Measurements from ENCODE around the gene CIBAR2. TPM values are rescaled to one million over a fixed set of nuclear protein-coding genes. Genes with fewer than 3 reads are reported as not detected.
A peak's percentile ranks its signal among the peaks of the same experiment; 100 is the strongest.

The CIBAR2 gene
- total and polyA plus RNA-seq, 8 donors: 0.29 to 10.9 (median 5.9) TPM

DNA sequence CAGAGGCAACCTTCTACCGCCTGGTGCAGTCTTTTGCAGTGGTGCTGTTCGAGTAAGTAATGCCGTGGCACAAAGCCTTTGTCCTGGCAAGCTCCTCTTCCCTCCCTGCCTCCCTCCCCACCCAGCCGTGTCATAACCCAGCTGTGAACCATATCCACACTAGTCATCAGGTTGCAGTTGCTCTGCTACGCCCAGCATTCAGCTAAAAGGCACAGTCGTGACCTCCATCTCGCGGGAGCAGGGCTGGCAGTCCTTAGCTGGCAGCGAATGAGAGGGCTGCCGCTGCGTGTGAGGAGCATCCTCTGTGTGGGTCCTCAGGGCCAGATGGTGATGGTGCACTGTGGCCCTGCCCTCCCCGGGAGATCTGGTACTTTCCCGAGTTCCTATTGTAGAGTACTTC lies 39.3 kb downstream of the CIBAR2 start:
- intact Hi-C loops (cut with DNase I): no loop called here
- ATAC-seq (peak; percentile 58), DNase-seq (peak in 3 of 4 donors; percentile 62 to 88 (median 80))
- Histone ChIP-seq H3K4me3 (no peak overlapping the region), H3K27ac (no peak overlapping the region), H3K36me3 (peaks cover 0 to 97% of the 10 kb centered on the region in 2 donors), H3K4me1 (peaks cover 0 to 23% of the 10 kb centered on the region in 2 donors), H3K9me3 (no peaks in the 10 kb centered on the region), H3K27me3 (no peaks in the 10 kb centered on the region)
- no peak for TF ChIP-seq CTCF (IDR thresholded peaks at IDR 0.05)

DNA sequence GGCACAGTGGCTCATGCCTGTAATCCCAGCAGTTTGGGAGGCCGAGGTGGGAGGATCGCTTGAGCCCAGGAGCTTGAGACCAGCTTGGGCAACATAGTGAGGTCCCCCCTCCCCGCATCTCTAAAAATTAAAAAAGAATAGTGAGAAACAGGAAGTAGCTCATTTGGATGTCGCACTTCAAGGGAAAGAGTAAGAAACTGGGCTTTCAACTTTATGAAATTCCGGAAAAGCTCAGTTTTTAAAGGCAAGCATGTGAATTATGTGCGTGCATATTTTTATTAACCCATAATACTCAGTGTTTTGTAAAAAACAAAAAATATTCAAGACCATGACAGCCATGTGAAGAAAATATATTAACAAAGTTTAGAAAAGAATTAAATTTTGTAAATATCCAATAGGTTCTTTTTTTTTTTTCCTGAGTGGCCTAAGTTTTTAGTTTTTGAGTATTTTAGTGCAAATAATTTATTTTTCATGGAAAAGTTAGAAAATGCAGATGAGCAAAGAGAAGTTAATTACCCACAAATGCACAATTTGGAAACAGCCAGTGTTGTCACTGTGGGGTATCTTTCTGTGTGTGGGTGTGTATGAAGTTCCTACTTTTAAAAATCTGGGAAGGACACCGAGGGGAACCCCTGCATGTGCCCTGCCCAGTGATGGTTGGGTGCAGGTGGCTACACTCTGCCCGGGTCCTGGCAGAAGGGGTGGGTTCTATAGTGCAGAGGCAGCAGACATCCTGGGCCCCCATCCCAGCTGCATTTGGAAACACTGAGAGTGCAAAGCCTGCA lies 40.0 kb downstream of the CIBAR2 start:
- Histone ChIP-seq H3K4me3 (no peak overlapping the region), H3K27me3 (no peaks in the 10 kb centered on the region), H3K27ac (no peak overlapping the region), H3K36me3 (peaks cover 0 to 97% of the 10 kb centered on the region in 2 donors), H3K4me1 (peaks cover 0 to 18% of the 10 kb centered on the region in 2 donors), H3K9me3 (no peaks in the 10 kb centered on the region)
- no peak for ATAC-seq
- intact Hi-C loops (cut with DNase I): no loop called here
- no peak for TF ChIP-seq CTCF (IDR thresholded peaks at IDR 0.05)
- DNase-seq: peak in 1 of 4 donors; percentile 25

GRCh38 chr16:85069171-85069570 lies 43.1 kb downstream of the CIBAR2 start:
- Histone ChIP-seq H3K36me3 (peaks cover 0 to 91% of the 10 kb centered on the region in 2 donors), H3K27me3 (no peaks in the 10 kb centered on the region), H3K9me3 (no peaks in the 10 kb centered on the region), H3K4me1 (peaks cover 0 to 8% of the 10 kb centered on the region in 2 donors), H3K4me3 (no peak overlapping the region), H3K27ac (no peak overlapping the region)
- DNase-seq: peak in 1 of 4 donors; percentile 10
- no peak for TF ChIP-seq CTCF (IDR thresholded peaks at IDR 0.05)
- no peak for ATAC-seq
- intact Hi-C loops (cut with DNase I): no loop called here

DNA sequence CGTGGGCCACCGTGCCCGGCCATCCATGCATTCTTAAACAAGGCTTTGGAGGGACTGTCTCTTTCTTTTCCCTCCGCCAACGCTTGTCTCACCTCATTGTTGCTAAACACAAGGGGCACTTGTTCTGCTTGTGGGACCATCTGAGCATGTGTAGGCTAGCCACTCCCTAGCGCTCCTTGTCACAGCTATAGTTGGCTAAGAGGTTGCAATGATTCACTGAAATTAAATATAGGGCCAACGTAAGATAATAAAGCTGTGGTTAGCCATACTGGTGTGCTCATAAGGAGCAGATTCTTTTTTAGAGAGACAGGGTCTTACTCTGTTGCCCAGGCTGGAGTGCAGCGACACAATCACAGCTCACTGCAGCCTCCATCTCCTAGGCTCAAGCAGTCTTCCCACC lies 43.5 kb downstream of the CIBAR2 start:
- peaks cover 0 to 87% of the 10 kb centered on the region in 2 donors for H3K36me3 ChIP-seq
- no peak for TF ChIP-seq CTCF (IDR thresholded peaks at IDR 0.05)

DNA sequence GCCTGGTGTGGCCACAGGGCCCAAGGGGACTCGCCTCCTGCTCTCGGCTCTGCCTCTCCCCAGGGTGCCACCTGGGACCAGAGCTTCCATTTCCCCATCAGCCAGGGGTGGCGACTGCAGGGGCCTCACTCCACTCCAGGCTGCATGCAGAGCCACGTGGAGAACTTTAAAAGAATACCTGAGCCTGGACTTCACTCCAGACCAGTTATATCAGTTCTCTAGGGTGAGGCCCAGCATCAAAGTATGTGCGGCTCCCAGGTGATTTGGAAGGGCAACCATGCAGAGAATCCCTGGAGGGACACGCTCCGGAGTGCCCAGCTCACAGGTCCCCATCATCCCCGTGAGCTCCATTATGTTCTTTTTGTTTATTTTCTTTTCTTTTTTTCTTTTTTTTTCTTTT lies 44.8 kb downstream of the CIBAR2 start:
- intact Hi-C loops (cut with DNase I): no loop called here
- TF ChIP-seq CTCF (IDR thresholded peaks at IDR 0.05): no peak
- DNase-seq (peak in 1 of 4 donors; percentile 10), ATAC-seq (no peak)
- Histone ChIP-seq H3K27ac (no peak overlapping the region), H3K27me3 (no peaks in the 10 kb centered on the region), H3K9me3 (no peaks in the 10 kb centered on the region), H3K36me3 (peaks cover 0 to 74% of the 10 kb centered on the region in 2 donors), H3K4me1 (peaks cover 0 to 22% of the 10 kb centered on the region in 2 donors), H3K4me3 (no peak overlapping the region)

More for the DNA sequence above, 43.5 kb downstream of the CIBAR2 start:
- Histone ChIP-seq H3K9me3 (no peaks in the 10 kb centered on the region), H3K4me1 (peaks cover 0 to 12% of the 10 kb centered on the region in 2 donors), H3K27me3 (no peaks in the 10 kb centered on the region), H3K27ac (no peak overlapping the region), H3K4me3 (no peak overlapping the region)
- intact Hi-C loops (cut with DNase I): no loop called here
- no peak for ATAC-seq
- DNase-seq: no peak
